Transverse colon (tissue), 4 donors: ENCODE data around the gene EFNA4. TPM values are rescaled to one million over a fixed set of nuclear protein-coding genes. Genes with fewer than 3 reads are reported as not detected.

Experiments
- DNase-seq: peaks from one replicate; pipeline ENCODE4 v3.0.0-alpha.2; 2019
- H3K27ac ChIP-seq, 4 donors: fragments of 200-600 bp; sonication (generic); 2 replicates each; pipeline ENCODE4 v1.5.1; 2016 to 2018; ENCODE audit warnings: inconsistent platforms in 4 of 4
- H3K27me3 ChIP-seq: fragments of 200-600 bp; sonication (generic); 2 replicates; pipeline ENCODE4 v1.5.1; 2017; ENCODE audit warnings: inconsistent platforms
- H3K36me3 ChIP-seq, 4 donors: fragments of 200-600 bp; sonication (generic); 2 replicates each; pipeline ENCODE4 v1.5.1; 2017 to 2019; ENCODE audit warnings: inconsistent platforms in 4 of 4
- H3K4me1 ChIP-seq, 4 donors: fragments of 200-600 bp; sonication (generic); 2 replicates each; pipeline ENCODE4 v1.5.1; 2017 to 2020; ENCODE audit warnings: inconsistent platforms in 4 of 4
- H3K4me3 ChIP-seq, 4 donors: fragments of 200-600 bp; sonication (generic); 1 replicate in 1 of 4; 2 replicates in 3 of 4; pipeline versions ENCODE4 v1.5.1 to v1.6.1; 2017 to 2019; ENCODE audit warnings: inconsistent platforms in 4 of 4
- H3K9me3 ChIP-seq, 2 donors: fragments of 200-600 bp; sonication (generic); 2 replicates each; pipeline ENCODE4 v1.5.1; 2017 to 2019; ENCODE audit warnings: inconsistent platforms in 2 of 2
- EP300 ChIP-seq: sonication (generic); formaldehyde crosslinking; IDR thresholded peaks from one replicate; pipeline ENCODE4 v1.6.1; 2017; ENCODE audit warnings: antibody characterized with exemption, low read depth
- POLR2A ChIP-seq: fragments of 450-650 bp; IDR thresholded peaks from one replicate; pipeline ENCODE4 v1.6.1; 2016; ENCODE audit warnings: antibody characterized with exemption, mild to moderate bottlenecking, moderate library complexity
- POLR2AphosphoS5 ChIP-seq, 3 donors: sonication (generic); formaldehyde crosslinking; IDR thresholded peaks; one replicate each; pipeline ENCODE4 v1.6.1; 2016; ENCODE audit warnings: antibody characterized with exemption in 3 of 3
- WGBS, 2 donors: methylation state at CpG; one replicate each; pipeline ENCODE4 v1.1.5; 2018; ENCODE audit warnings: low coverage in 1 of 2; 5-methylcytosine and 5-hydroxymethylcytosine counted together
- in situ Hi-C, 4 donors: fragments of 200-750 bp; cut with MboI; loops; one replicate each; pipeline versions ENCODE4 v1.15.0 to v1.15.1; 2017; ENCODE audit warnings: low sequenced_read_pairs in 3 of 4, low pct_ligation_motif_present in 1 of 4, low pct_unique_long_range_greater_than_20kb in 1 of 4
- intact Hi-C: fragments of 100-400 bp; cut with DNase I; formaldehyde crosslinking; loops from one replicate; pipeline ENCODE4 v1.15.1; 2023; ENCODE audit warnings: low total_unique reads
- total RNA-seq, 4 donors: library from RNA; depleted of rRNA; stranded (reverse); fragments of >200 nt; gene quantifications; one replicate each; pipeline ENCODE4 v1.1.0, GENCODE V29; 2016
- TF ChIP-seq, protein P1 (sequence below), 5 experiments: fragments of 200-600 bp in 3 of 5; fragments of 450-650 bp in 2 of 5; sonication (generic) in 3 of 5; IDR thresholded peaks; 1 replicate in 2 of 5; 2 replicates in 3 of 5; pipeline ENCODE4 v1.5.1; 2016 to 2017; ENCODE audit warnings: antibody characterized with exemption in 5 of 5, inconsistent platforms in 3 of 5, mild to moderate bottlenecking in 2 of 5, moderate library complexity in 1 of 5

EFNA4 gene
- total RNA-seq, 4 donors from 2014 or later = 18.3 to 57.2 (median 37.2) TPM

DNA sequence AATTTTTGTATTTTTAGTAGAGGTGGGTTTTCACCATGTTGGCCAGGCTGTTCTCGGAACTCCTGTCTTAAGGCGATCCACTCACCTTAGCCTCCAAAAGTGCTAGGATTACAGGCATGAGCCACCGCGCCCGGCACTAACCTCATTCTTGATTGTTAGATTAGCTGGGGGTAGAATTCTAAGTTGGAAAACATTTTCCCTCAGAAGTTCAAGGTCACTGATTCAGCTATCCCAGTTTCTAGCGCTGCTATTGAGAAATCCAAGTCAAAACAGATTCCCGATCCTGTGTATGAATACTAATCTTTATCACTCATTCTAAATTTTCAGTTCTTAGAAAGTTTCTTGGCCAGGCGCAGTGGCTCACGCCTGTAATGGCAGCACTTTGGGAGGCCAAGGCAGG lies 39.8 kb downstream of the EFNA4 start:
- TF ChIP-seq EP300 (no peak), POLR2AphosphoS5 (IDR thresholded peaks at IDR 0.05) (no peak), POLR2A (no peak)
- TF ChIP-seq, protein P1, sequence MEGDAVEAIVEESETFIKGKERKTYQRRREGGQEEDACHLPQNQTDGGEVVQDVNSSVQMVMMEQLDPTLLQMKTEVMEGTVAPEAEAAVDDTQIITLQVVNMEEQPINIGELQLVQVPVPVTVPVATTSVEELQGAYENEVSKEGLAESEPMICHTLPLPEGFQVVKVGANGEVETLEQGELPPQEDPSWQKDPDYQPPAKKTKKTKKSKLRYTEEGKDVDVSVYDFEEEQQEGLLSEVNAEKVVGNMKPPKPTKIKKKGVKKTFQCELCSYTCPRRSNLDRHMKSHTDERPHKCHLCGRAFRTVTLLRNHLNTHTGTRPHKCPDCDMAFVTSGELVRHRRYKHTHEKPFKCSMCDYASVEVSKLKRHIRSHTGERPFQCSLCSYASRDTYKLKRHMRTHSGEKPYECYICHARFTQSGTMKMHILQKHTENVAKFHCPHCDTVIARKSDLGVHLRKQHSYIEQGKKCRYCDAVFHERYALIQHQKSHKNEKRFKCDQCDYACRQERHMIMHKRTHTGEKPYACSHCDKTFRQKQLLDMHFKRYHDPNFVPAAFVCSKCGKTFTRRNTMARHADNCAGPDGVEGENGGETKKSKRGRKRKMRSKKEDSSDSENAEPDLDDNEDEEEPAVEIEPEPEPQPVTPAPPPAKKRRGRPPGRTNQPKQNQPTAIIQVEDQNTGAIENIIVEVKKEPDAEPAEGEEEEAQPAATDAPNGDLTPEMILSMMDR (IDR thresholded peaks at IDR 0.05) = no peak
- intact Hi-C loops (no loop called here), in situ Hi-C loops (no loop called here)
- Histone ChIP-seq H3K27me3 (no peaks in the 10 kb centered on the region), H3K27ac (no peak overlapping the region), H3K4me1 (peaks cover 0 to 25% (median 8%) of the 10 kb centered on the region in 4 donors), H3K4me3 (no peak overlapping the region), H3K9me3 (no peaks in the 10 kb centered on the region), H3K36me3 (no peaks in the 10 kb centered on the region)
- WGBS, 2 donors = 85 to 96% methylated on average over 5 to 9 of the region's 9 CpGs
- no peak for DNase-seq

GRCh38 chr1:155104605-155105534 lies 41.3 kb downstream of the EFNA4 start:
- Histone ChIP-seq H3K4me1 (peaks cover 0 to 25% (median 8%) of the 10 kb centered on the region in 4 donors), H3K36me3 (no peaks in the 10 kb centered on the region), H3K9me3 (no peaks in the 10 kb centered on the region), H3K4me3 (no peak overlapping the region), H3K27ac (peak overlapping the region; percentile 2 to 30 (median 12)), H3K27me3 (no peaks in the 10 kb centered on the region)
- WGBS, 2 donors = 79 to 84% methylated on average over 7 of the region's 7 CpGs
- intact Hi-C loops = no loop called here
- TF ChIP-seq POLR2AphosphoS5 (IDR thresholded peaks at IDR 0.05) (no peak), EP300 (no peak), POLR2A (no peak)
- TF ChIP-seq, protein P1 (IDR thresholded peaks at IDR 0.05) = no peak
- no peak for DNase-seq
- in situ Hi-C loops = no loop called here

DNA sequence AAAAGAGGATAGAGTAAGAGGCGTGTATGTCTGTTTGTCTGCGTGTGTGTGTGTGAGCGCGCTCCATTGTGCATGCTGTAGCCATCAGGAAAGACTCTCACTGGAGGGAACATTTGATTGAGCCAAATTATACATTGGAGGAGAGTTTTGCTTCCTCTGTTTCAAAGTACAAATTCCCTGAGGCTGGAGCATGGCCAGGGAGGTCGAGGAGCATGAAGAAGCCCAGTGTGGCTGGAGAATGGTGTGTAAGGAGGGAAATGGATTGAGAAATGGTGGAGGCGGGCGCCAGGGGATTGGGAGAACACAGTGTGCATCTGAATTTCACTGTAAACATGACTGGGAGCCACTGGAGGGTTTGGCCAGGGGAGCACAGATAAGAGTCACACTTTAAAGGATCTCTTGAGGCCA lies 42.1 kb downstream of the EFNA4 start:
- DNase-seq = peak; percentile 55
- no peaks in the 10 kb centered on the region for H3K9me3 ChIP-seq
- H3K4me3 ChIP-seq = no peak overlapping the region
- H3K27ac ChIP-seq = peak overlapping the region; percentile 2 to 30 (median 12)
- intact Hi-C loops = no loop called here
- in situ Hi-C loops = no loop called here
- H3K36me3 ChIP-seq = no peaks in the 10 kb centered on the region
- no peak for TF ChIP-seq EP300
- peak in 1 of 3 donors; percentile 26 for TF ChIP-seq POLR2AphosphoS5 (IDR thresholded peaks at IDR 0.05)
- H3K27me3 ChIP-seq = no peaks in the 10 kb centered on the region
- H3K4me1 ChIP-seq = peaks cover 0 to 25% (median 8%) of the 10 kb centered on the region in 4 donors
- 45 to 50% methylated on average over 5 to 7 of the region's 7 CpGs for WGBS, 2 donors

DNA sequence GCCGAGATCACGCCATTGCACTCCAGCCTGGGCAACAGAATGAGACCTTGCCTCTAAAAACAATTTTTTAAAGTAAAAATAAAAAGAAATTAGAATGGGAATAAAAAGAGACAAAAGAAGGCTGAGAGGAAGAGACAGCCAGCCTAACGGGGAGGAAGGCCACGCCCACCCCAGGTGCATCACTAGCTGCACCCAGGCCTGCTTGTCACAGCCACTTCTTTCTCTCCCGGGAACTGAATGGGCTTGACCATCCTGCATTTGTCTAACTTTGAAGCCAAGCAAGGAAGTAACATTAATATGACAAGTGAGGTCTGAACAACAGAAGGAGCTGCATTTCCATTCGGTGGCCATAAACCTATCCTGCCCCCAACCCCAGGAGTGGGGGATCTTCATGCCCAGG lies 43.3 kb downstream of the EFNA4 start:
- intact Hi-C loops = no loop called here
- H3K9me3 ChIP-seq = no peaks in the 10 kb centered on the region
- H3K27ac ChIP-seq = no peak overlapping the region
- DNase-seq = no peak
- H3K4me3 ChIP-seq = no peak overlapping the region
- 61 to 64% methylated on average over 5 to 6 of the region's 6 CpGs for WGBS, 2 donors
- H3K27me3 ChIP-seq = no peaks in the 10 kb centered on the region
- in situ Hi-C loops = no loop called here
- peaks cover 0 to 23% (median 7%) of the 10 kb centered on the region in 4 donors for H3K4me1 ChIP-seq
- TF ChIP-seq EP300 = no peak
- TF ChIP-seq, protein P1 (IDR thresholded peaks at IDR 0.05) = no peak
- no peak for TF ChIP-seq POLR2AphosphoS5 (IDR thresholded peaks at IDR 0.05)
- no peak for TF ChIP-seq POLR2A
- no peaks in the 10 kb centered on the region for H3K36me3 ChIP-seq
